Measurements from ENCODE around the gene DISC1.

- TF ChIP-seq CTCF (IDR thresholded peaks at IDR 0.05; ENCODE audit: insufficient read depth, low read length, poor library complexity, severe bottlenecking) (no peak), EZH2phosphoT487 (conservative IDR thresholded peaks at IDR 0.05; ENCODE audit: low read length) (no peak)
These were observed 421.9 kb downstream of the DISC1 start for GRCh38 chr1:232048481-232048880.
